OCI-LY7 (cell line): Measurements from ENCODE around the gene SLC17A7. TPM values are rescaled to one million over a fixed set of nuclear protein-coding genes. Genes with fewer than 3 reads are reported as not detected.

Experiments
- BruUV-seq: library from RNA; stranded (reverse); fragments of 400-500 nt; replicated peaks from 2 replicates; lab custom pipeline; 2021; lab: Mats Ljungman, UMichigan
- CTCF ChIA-PET: fragments of 300-600 bp; sonication (Branson Sonifier 250); formaldehyde crosslinking; loops from one replicate; lab custom pipeline; 2022; ENCODE audit warnings: antibody characterized with exemption; ENCODE audit not compliant: unreplicated experiment; lab: Charles Lee
- POLR2A ChIA-PET: fragments of 300-600 bp; sonication (Branson Sonifier 250); formaldehyde crosslinking; loops from one replicate; lab custom pipeline; 2022; ENCODE audit warnings: antibody characterized with exemption; lab: Charles Lee
- DNase-seq: peaks from one replicate; pipeline ENCODE4 v3.0.0-alpha.2; 2015; ENCODE audit warnings: low spot score
- H2AFZ ChIP-seq: fragments of 200-600 bp; sonication (generic), shearing (Covaris generic); 2 replicates; pipeline ENCODE4 v1.6.1; 2014; ENCODE audit warnings: mild to moderate bottlenecking, antibody characterized with exemption, low read length, moderate library complexity
- H3K27ac ChIP-seq: fragments of 200-600 bp; sonication (generic); 2 replicates; pipeline ENCODE4 v1.5.1; 2014; ENCODE audit warnings: mixed run types, low read depth, mild to moderate bottlenecking, moderate library complexity, low read length, inconsistent platforms; ENCODE audit not compliant: poor library complexity, severe bottlenecking
- H3K36me3 ChIP-seq: fragments of 200-600 bp; sonication (generic); 2 replicates; pipeline ENCODE4 v1.6.1; 2014; ENCODE audit warnings: mild to moderate bottlenecking, antibody characterized with exemption, low read length, moderate library complexity, mixed read lengths; ENCODE audit not compliant: insufficient read depth
- H3K4me1 ChIP-seq: fragments of 200-600 bp; sonication (generic); 2 replicates; pipeline ENCODE4 v1.5.1; 2014; ENCODE audit warnings: mild to moderate bottlenecking, low read length; ENCODE audit not compliant: insufficient read depth, poor library complexity, severe bottlenecking
- H3K4me2 ChIP-seq: fragments of 200-600 bp; sonication (generic); 2 replicates; pipeline ENCODE4 v1.6.1; 2014; ENCODE audit warnings: mild to moderate bottlenecking, low read length
- H3K4me3 ChIP-seq: fragments of 200-600 bp; sonication (generic); 2 replicates; pipeline ENCODE4 v1.5.1; 2014; ENCODE audit warnings: mild to moderate bottlenecking, low read depth, low read length; ENCODE audit not compliant: poor library complexity, severe bottlenecking
- H3K79me2 ChIP-seq: fragments of 200-600 bp; sonication (generic); 2 replicates; pipeline ENCODE4 v1.6.1; 2016; ENCODE audit warnings: low read depth, mild to moderate bottlenecking, low read length, moderate library complexity, mixed read lengths; ENCODE audit not compliant: insufficient read depth
- H3K9me2 ChIP-seq: fragments of 200-600 bp; sonication (generic); 2 replicates; pipeline ENCODE4 v1.6.1; 2016; ENCODE audit warnings: mild to moderate bottlenecking, low read length, mixed read lengths; ENCODE audit not compliant: insufficient read depth
- H3K9me3 ChIP-seq: fragments of 200-600 bp; sonication (generic); 2 replicates; pipeline ENCODE4 v1.6.1; 2014; ENCODE audit warnings: mild to moderate bottlenecking, mixed run types, low read length, mixed read lengths
- H4K20me1 ChIP-seq: fragments of 200-600 bp; sonication (generic); 2 replicates; pipeline ENCODE4 v1.6.1; 2014; ENCODE audit warnings: mild to moderate bottlenecking, antibody characterized with exemption, low read length, moderate library complexity, mixed read lengths; ENCODE audit not compliant: insufficient read depth
- EZH2phosphoT487 ChIP-seq: fragments of 200-600 bp; sonication (generic); IDR thresholded peaks from 2 replicates; pipeline ENCODE4 v1.6.1; 2018; ENCODE audit warnings: low read depth, borderline replicate concordance, mild to moderate bottlenecking, mixed run types, antibody characterized with exemption, low read length, moderate library complexity, mixed read lengths
- intact Hi-C: fragments of 100-400 bp; cut with micrococcal nuclease; formaldehyde crosslinking; loops from one replicate; pipeline ENCODE4 v1.10.0; 2022; ENCODE audit not compliant: unreplicated experiment
- total RNA-seq, 2 experiments: library from RNA; depleted of rRNA in 1 of 2; stranded (reverse); fragments of >200 nt in 1 of 2; shearing (Covaris generic) in 1 of 2; gene quantifications; 2 replicates each; pipeline ENCODE4 v1.2.3, GENCODE V29; 2014 to 2022
- TF ChIP-seq, protein P1 (sequence below): fragments of 200-600 bp; sonication (generic); conservative IDR thresholded peaks from 2 replicates; pipeline ENCODE4 v1.5.1; 2014; ENCODE audit warnings: mild to moderate bottlenecking, antibody characterized with exemption, low read length, moderate library complexity, mixed read lengths

Gene SLC17A7
- total RNA-seq, 2 experiments from 2014 or later: 1.3 TPM

DNA sequence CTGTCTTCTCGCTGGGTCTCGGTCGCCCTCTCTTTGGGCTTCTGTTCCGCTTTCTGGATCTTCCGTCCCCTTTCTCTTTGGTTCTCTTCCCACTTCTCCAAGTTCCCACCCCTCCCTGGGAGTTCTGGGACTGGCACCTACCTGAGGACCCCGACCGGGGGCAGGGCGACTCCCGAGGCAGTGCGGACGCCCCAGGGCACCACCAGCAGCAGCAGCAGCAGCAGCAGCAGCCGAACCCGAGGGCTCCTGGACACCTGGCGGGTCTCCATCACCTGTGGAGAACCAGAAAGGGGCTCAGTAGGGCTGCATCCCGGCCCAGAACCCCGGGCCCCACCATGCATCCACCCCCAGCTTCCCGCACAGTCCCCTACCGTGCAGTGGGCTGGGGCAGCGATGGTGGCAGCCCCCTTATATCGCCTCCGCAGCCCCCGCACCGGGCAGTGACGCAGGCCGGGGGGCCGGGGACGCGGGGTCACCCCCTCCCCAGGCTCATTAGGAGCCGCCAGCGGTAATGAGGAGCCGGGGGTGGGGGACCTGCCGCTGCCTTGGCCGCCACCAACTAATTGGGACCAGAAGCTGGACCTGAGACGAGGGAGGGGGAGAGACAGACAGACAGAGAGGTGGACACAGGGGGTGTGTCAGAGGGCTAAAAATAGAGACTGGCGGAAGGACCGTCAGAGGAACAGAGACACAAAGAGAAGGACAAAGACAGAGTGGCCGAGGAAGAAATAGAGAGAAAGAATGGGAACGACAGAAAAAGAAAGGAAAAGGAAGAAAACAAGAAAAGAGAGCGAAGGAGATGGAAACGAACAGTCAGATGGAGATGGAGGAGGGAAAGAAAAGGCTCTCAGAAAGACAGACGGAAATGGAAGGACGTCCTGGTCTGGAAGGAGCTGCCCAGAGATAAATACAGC is 18.0 kb downstream of the SLC17A7 start, which contains the start of gene PTH2:
PTH2 (minus strand) TSS at position 371 of the 914 bp plus-strand sequence; CDS start at position 269, 102 bp downstream.
- ChIA-PET CTCF (no interaction called here), POLR2A (no interaction called here)
- H3K27ac ChIP-seq: no peak within 1 kb of the TSS
- H3K36me3 ChIP-seq: no peaks in the 10 kb centered on the region
- peaks cover 63% of the 10 kb centered on the region for H3K4me1 ChIP-seq
- H3K79me2 ChIP-seq: no peaks in the 10 kb centered on the region
- peak within 1 kb of the TSS; percentile 20; the same call in 1 of the 2 replicates for H3K4me2 ChIP-seq
- H3K9me2 ChIP-seq: no peaks in the 10 kb centered on the region
- no peak for TF ChIP-seq EZH2phosphoT487
- TF ChIP-seq, protein P1, sequence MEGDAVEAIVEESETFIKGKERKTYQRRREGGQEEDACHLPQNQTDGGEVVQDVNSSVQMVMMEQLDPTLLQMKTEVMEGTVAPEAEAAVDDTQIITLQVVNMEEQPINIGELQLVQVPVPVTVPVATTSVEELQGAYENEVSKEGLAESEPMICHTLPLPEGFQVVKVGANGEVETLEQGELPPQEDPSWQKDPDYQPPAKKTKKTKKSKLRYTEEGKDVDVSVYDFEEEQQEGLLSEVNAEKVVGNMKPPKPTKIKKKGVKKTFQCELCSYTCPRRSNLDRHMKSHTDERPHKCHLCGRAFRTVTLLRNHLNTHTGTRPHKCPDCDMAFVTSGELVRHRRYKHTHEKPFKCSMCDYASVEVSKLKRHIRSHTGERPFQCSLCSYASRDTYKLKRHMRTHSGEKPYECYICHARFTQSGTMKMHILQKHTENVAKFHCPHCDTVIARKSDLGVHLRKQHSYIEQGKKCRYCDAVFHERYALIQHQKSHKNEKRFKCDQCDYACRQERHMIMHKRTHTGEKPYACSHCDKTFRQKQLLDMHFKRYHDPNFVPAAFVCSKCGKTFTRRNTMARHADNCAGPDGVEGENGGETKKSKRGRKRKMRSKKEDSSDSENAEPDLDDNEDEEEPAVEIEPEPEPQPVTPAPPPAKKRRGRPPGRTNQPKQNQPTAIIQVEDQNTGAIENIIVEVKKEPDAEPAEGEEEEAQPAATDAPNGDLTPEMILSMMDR: no peak
- intact Hi-C loops: no loop called here
- no peaks in the 10 kb centered on the region for H3K9me3 ChIP-seq
- no peak within 1 kb of the TSS for H2AFZ ChIP-seq
- no TSS peak for BruUV-seq
- H3K4me3 ChIP-seq: no peak within 1 kb of the TSS
- DNase-seq: no peak
- H4K20me1 ChIP-seq: no peaks in the 10 kb centered on the region

DNA sequence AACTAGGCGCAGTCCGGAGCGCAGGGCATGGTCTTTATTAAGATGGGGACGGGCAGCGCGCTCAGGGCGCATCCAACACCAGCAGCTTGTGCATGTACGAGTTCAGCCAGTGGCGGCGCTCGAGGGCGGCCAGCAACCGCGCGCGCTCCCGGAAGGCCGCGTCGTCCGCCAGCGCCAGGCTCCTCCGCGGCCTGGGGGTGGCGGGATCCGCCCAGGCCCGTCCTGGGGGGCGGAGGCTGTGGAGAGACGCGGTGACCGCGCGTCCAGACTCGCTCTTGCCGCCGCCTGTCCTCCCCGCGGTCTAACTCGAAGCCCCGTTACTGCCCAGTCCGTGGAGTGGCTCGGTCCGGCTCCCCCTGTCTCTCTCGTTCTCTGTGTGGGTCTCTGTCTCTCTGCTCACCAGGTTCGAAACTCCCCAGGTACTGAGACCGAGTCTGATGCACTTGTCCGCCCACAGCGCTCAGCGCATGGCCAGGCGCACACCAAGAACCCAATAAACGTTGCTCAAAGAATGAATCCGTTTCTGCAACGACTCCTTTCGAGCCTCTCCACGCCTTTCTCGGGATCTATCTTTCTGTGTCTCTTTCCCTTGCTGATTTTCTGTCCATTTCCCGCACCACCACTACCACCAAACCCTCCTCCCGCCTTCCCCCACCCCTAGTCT is 18.8 kb downstream of the SLC17A7 start:
- H3K4me3 ChIP-seq: no peak overlapping the region
- intact Hi-C loops: no loop called here

More for the DNA sequence above, 18.8 kb downstream of the SLC17A7 start:
- Histone ChIP-seq H3K4me2 (no peak overlapping the region; the same call in 1 of the 2 replicates), H3K27ac (no peak overlapping the region), H3K36me3 (no peaks in the 10 kb centered on the region), H3K79me2 (no peaks in the 10 kb centered on the region), H4K20me1 (no peaks in the 10 kb centered on the region), H3K9me2 (no peaks in the 10 kb centered on the region), H2AFZ (no peak overlapping the region), H3K9me3 (no peaks in the 10 kb centered on the region), H3K4me1 (peaks cover 63% of the 10 kb centered on the region)
- CTCF ChIA-PET: interaction anchor here (0.9 kb wide), 1 partner anchor 12 kb away, joined by 3 read pairs; no protein-coding TSS in a partner anchor
- no peak for DNase-seq
- POLR2A ChIA-PET: interaction anchor here (0.8 kb wide), 1 partner anchor 10 kb away, joined by 3 read pairs; no protein-coding TSS in a partner anchor
- TF ChIP-seq, protein P1: peak; percentile 55; the same call in 1 of the 2 replicates
- TF ChIP-seq EZH2phosphoT487: no peak
- BruUV-seq: no TSS peak
